Prostate gland (tissue), 2 donors: ENCODE results near the gene EEF2KMT. TPM values are rescaled to one million over a fixed set of nuclear protein-coding genes. Genes with fewer than 3 reads are reported as not detected.

Experiments used
- DNase-seq: peaks from one replicate; pipeline ENCODE4 v3.0.0-alpha.2; 2019; ENCODE audit warnings: low spot score
- H3K27ac ChIP-seq, 2 donors: fragments of 200-600 bp; sonication (generic); 2 replicates each; pipeline ENCODE4 v1.5.1; 2017 to 2019
- H3K27me3 ChIP-seq: fragments of 200-600 bp; sonication (generic); replicated peaks from 2 replicates; pipeline ENCODE4 v1.5.1; 2019; ENCODE audit not compliant: insufficient read depth
- H3K36me3 ChIP-seq, 2 donors: fragments of 200-600 bp; sonication (generic); 1 replicate in 1 of 2; 2 replicates in 1 of 2; pipeline versions ENCODE4 v1.5.1 to v1.8.1; 2017 to 2019
- H3K4me1 ChIP-seq: fragments of 200-600 bp; sonication (generic); replicated peaks from 2 replicates; pipeline ENCODE4 v1.5.1; 2019
- H3K4me3 ChIP-seq, 2 donors: fragments of 200-600 bp; sonication (generic); 2 replicates each; pipeline ENCODE4 v1.5.1; 2017 to 2019
- H3K9me3 ChIP-seq: fragments of 200-600 bp; sonication (generic); 2 replicates; pipeline ENCODE4 v1.5.1; 2017
- CTCF ChIP-seq, 4 experiments: fragments of 200-600 bp in 2 of 4; fragments of 450-650 bp in 2 of 4; sonication (generic) in 2 of 4; IDR thresholded peaks; 1 replicate in 3 of 4; 2 replicates in 1 of 4; pipeline ENCODE4 v1.5.1; 2016 to 2019; ENCODE audit warnings: antibody characterized with exemption in 4 of 4, mild to moderate bottlenecking in 2 of 4, moderate library complexity in 2 of 4
- POLR2A ChIP-seq: fragments of 450-650 bp; IDR thresholded peaks from one replicate; pipeline ENCODE4 v1.6.1; 2016; ENCODE audit warnings: antibody characterized with exemption, mild to moderate bottlenecking
- POLR2AphosphoS5 ChIP-seq: sonication (generic); formaldehyde crosslinking; IDR thresholded peaks from one replicate; pipeline ENCODE4 v1.6.1; 2017; ENCODE audit warnings: antibody characterized with exemption
- WGBS: methylation state at CpG from one replicate; pipeline ENCODE4 v1.1.5; 2018; 5-methylcytosine and 5-hydroxymethylcytosine counted together
- intact Hi-C: fragments of 100-400 bp; cut with DNase I; formaldehyde crosslinking; loops from one replicate; pipeline ENCODE4 v1.14.2; 2022
- total RNA-seq, 2 donors: library from RNA; depleted of rRNA; stranded (reverse); fragments of >200 nt; gene quantifications; one replicate each; pipeline ENCODE4 v1.1.0, GENCODE V29; 2016

EEF2KMT gene
- total RNA-seq, 2 donors from 2014 or later: 10.1 to 10.8 TPM

- WGBS: 90% methylated on average over 9 of the region's 9 CpGs
- intact Hi-C loops: no loop called here
Observed at GRCh38 chr16:5069854-5070253, 27.7 kb downstream of the EEF2KMT start.

GRCh38 chr16:5069048-5069447 is 28.5 kb downstream of the EEF2KMT start:
- intact Hi-C loops: no loop called here

More at GRCh38 chr16:5069854-5070253, 27.7 kb downstream of the EEF2KMT start:
- Histone ChIP-seq H3K4me1 (no peaks in the 10 kb centered on the region), H3K9me3 (no peaks in the 10 kb centered on the region), H3K27me3 (no peaks in the 10 kb centered on the region), H3K27ac (no peak overlapping the region), H3K4me3 (no peak overlapping the region), H3K36me3 (no peaks in the 10 kb centered on the region)
- DNase-seq: no peak
- TF ChIP-seq POLR2AphosphoS5: no peak
- no peak for TF ChIP-seq POLR2A
- TF ChIP-seq CTCF (IDR thresholded peaks at IDR 0.05): no peak

DNA sequence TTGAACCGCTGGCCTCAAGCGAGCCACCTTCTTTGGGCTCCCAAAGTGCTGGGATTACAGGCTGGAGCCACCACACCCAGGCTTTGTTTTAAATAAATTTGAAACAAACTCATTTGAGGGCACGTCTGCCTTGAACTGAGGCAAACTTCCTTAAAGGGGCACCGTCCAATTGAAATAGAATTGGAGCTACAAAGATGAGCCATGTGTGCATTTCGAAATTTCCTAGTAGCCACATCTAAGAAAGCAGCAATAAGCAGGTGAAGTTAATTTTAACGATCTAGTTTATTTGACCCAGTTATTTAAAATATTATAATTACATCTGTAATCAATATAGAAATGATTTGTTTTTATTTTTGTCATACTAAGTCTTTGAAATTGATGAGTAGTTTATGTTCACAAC is 31.1 kb downstream of the EEF2KMT start:
- TF ChIP-seq POLR2AphosphoS5: no peak
- no peak for TF ChIP-seq POLR2A
- no peak for TF ChIP-seq CTCF (IDR thresholded peaks at IDR 0.05)
- Histone ChIP-seq H3K4me3 (no peak overlapping the region), H3K27me3 (no peaks in the 10 kb centered on the region), H3K9me3 (no peaks in the 10 kb centered on the region), H3K36me3 (no peaks in the 10 kb centered on the region), H3K27ac (no peak overlapping the region), H3K4me1 (no peaks in the 10 kb centered on the region)
- DNase-seq: no peak
- 84% methylated on average over 6 of the region's 6 CpGs for WGBS
- intact Hi-C loops: no loop called here

More at GRCh38 chr16:5069048-5069447, 28.5 kb downstream of the EEF2KMT start:
- Histone ChIP-seq H3K4me3 (no peak overlapping the region), H3K4me1 (no peaks in the 10 kb centered on the region), H3K27me3 (no peaks in the 10 kb centered on the region), H3K9me3 (no peaks in the 10 kb centered on the region), H3K27ac (no peak overlapping the region), H3K36me3 (no peaks in the 10 kb centered on the region)
- 89% methylated on average over 9 of the region's 9 CpGs for WGBS
- TF ChIP-seq POLR2A: no peak
- no peak for TF ChIP-seq POLR2AphosphoS5
- TF ChIP-seq CTCF (IDR thresholded peaks at IDR 0.05): no peak
- no peak for DNase-seq

DNA sequence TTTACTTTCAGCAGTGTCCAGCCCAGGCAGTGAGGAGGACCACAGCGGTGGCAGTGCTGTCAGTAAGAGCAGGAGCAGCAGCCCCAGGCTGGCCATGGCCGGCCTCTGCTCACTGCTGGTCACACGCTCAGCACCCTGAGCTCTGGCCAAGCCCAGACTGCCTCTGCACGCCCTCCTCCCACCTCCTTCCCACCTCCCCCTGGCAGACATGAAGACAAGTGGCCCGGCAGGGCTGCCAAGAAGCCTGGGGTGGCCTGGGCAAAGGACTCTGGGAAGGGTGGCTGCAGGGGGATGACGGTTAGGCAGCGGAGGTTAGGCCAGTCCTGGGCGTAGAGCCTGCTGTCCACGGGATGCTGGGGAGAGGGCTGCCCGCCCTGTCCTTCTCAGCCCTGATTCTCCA is 31.8 kb downstream of the EEF2KMT start, which contains the start of gene C16orf89:
Gene C16orf89, minus strand, starts transcription at position 144 of the 400 bp plus-strand sequence. Its CDS starts 48 bp downstream, at position 96.
- WGBS: 49% methylated on average over 10 of the region's 10 CpGs
- no peaks in the 10 kb centered on the region for H3K4me1 ChIP-seq
- TF ChIP-seq POLR2A (no peak), POLR2AphosphoS5 (no peak), CTCF (IDR thresholded peaks at IDR 0.05) (no peak)

DNA sequence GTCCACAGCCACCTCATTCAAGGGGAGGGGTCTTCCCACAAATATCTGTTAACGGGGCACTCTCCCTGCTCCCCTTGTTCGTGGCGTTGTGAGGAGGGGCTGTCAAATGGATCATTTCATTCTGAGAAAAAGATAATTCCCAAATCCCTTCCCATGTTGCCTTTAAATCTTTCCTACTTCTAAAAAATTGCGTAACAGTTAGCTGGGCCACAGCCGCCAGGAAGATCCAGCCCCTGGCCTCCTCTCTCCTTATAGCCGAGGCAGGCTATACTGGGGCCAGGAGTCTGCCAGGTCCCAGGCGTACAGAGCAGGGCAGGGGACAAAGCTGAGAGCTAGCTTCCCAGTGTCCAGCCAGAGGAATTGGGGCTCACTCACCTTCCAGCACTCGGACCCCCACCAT is 32.3 kb downstream of the EEF2KMT start:
- Histone ChIP-seq H3K27me3 (no peaks in the 10 kb centered on the region), H3K9me3 (no peaks in the 10 kb centered on the region), H3K36me3 (no peaks in the 10 kb centered on the region), H3K4me3 (no peak overlapping the region), H3K4me1 (no peaks in the 10 kb centered on the region), H3K27ac (no peak overlapping the region)
- DNase-seq: no peak
- whole genome bisulfite sequencing: 36% methylated on average over 8 of the region's 8 CpGs
- TF ChIP-seq CTCF (IDR thresholded peaks at IDR 0.05) (no peak), POLR2AphosphoS5 (no peak), POLR2A (no peak)
- intact Hi-C loops: no loop called here

More for the DNA sequence above, 31.8 kb downstream of the EEF2KMT start, which contains the start of gene C16orf89:
- intact Hi-C loops: no loop called here
- Histone ChIP-seq H3K36me3 (no peaks in the 10 kb centered on the region), H3K9me3 (no peaks in the 10 kb centered on the region), H3K27me3 (no peaks in the 10 kb centered on the region), H3K27ac (no peak within 1 kb of the TSS), H3K4me3 (no peak within 1 kb of the TSS)
- DNase-seq: no peak
